ENCODE results near the gene TMCC3.
A peak's percentile ranks its signal among the peaks of the same experiment; 100 is the strongest.

TMCC3 gene

DNA sequence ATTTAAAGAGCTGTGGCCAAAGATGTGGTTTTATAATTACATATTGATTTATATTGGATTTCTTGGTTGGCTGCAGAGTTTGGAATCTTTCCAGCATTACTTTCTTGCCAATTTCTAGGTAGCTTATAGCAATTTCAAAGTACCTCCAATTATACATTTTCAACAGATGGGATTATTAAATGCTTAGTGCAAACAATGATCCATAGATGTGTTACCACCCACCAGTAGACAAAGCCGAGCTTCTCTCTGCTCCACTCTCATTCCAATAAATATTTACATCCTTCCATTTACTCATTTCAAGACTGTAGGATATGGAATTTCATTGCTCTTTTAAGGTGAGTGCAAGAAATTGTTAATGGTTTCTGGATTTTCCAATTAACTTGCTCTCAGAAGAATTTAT is 21.6 kb upstream of the TMCC3 start:
- no peak for DNase-seq

DNA sequence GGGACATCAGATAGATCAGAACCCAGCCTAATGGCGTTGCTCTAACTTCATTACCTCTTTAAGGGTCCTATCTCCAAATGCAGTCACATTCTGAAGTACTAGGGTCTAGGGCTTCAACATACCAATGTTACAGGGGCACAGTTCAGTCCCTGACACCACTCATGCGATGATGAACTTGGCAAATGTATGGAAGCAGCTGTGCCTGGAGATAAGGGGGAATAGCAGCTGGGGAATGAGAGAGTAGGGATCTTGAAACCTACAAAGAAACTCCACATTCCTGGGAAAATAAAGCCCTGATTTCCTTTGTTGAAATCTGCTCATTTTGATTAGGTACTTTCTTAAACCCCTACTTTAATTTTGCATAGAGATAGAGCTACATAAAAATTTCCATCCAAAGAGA is 20.5 kb upstream of the TMCC3 start:
- DNase-seq, result no peak

DNA sequence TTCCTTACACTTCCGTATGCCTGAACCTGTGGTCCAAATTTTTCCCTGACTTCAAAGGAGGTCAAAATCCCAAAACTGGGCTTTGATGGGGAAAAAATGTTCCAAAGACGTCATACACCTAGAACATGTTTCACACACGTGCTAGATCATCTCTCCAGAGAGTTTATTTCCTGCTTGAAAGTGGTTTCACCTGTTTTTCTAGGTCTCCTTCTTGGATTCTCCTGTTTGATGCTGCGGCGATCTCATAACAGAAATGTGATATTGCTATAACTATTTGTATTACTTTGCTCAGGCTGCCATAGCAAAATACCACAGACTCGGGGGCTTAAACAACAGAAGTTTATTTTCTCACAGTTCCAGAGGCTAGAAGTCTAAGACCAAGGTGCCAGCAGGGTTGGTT is 19.7 kb upstream of the TMCC3 start:
- no peak for DNase-seq

DNA sequence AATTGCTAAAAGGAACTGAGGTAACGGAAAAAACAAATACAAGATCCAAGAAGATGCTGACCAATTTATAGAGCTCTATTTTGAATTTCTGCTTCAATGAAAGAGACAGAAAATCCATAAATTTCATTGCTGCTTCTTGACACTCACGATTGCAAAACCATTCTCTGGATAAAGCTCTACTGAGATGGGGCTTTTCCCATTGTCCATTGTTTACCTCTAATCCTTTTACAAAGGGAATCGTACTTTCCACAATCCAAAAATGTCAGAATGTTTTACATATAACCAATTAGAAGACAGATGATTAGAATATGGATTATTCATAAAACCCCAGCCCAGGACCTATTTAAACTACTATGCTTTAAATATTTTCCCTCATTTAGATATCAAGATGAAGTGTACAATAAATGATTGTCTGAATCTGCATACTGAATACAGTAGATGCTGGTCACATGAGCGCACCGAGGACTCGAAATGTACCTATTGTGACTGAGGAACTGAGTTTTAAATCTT is 16.7 kb upstream of the TMCC3 start:
- no peak for DNase-seq

DNA sequence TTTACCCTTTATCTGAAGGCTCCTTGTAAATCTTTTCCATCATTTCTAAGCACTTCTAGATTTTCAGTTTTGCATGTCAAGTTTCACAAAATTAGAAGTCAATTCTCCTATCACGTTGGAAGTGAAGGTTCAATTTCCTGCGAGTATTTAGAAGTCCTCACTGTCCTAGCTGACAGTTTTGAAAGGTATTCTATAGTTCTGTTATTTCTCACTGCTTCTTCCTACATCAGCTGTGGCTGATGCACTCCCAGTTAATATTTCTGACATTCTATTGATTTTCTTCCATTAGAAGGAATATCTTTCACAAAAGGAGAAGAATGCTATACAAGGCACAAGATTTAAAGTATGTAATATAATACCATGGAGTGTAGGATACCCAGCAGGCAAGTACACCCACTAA is 15.8 kb upstream of the TMCC3 start:
- no peak for DNase-seq

DNA sequence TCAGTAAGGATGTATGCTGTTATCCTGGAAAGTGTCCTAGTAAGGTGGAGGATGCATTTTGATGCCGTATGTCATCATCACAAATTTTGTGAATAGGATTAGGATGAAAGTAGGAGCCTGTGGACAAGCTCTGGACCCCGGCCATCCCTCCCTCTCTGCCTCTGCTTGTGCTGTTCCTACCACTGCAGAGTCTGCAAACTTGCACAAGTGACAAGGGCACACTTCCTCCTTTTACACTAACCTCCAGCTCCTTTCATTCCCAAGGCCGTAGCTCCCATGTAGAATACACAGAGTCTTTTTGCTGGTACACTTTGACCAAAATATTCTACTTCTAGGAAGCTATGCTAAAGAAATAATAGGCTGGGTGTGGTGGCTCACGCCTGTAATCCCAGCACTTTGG is 13.3 kb upstream of the TMCC3 start:
- no peak for DNase-seq

DNA sequence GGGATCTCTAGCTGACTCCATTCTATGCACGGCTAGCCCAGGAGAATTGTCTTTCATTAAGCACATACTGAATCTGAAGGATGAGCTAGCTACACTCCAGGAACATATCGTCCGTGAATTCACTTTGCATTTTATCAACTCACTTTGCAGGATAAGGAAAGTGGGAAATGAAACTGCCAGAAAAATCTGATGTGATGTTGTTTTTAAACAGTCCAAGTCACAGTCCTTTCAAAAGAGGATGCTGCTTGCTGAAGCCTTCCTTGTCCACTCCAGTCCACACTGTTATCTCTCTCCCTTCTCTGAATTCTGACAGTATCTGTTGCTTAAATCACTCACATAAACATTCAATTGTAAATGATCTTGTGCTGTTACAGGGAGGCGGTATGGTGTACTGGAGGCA is 12.7 kb upstream of the TMCC3 start:
- DNase-seq, result no peak

DNA sequence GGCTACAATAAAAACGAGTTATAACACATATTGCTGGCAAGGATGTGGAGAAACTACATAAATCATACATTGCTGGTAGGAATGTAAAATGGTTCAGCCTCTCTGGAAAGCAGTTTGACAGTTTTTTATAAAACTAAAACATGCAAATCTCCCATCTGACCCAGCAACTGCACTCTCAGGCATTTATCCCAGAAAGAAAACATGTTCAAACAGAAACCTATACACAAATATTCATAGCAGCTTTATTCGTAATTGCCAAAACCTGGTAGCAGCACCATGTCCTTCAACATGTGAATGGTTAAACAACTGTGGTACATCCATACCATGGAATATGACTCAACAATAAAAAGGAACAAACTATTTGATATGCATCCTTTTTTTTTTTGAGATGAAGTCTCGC is 10.1 kb upstream of the TMCC3 start:
- no peak for DNase-seq

DNA sequence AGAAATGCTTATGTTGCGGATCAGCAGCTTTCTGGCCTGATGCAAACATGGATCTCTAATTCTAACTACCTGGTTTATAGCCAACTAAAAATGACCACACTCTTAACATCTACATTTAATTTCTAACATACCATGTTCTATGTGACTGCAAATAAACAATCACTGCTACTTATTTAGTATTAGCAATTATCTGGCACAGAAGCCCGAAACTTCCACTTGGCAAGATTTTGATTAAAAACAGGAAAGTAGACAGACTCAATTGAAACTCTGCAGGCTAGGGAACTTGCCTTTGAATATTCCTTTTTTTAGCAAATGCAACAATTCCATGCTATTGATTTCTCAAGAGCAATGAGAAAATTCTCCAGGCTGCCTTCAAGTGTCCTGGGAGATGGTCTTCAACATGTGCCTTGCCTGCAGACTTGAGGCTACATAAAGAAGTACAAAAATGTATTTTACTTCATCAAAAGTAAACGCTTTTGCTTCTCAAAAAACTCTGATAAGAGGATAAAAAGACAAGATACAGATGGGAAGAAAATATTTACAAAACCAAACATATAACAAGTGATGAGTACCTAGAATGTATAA is 9.1 kb upstream of the TMCC3 start:
- DNase-seq, result peak; percentile 16

DNA sequence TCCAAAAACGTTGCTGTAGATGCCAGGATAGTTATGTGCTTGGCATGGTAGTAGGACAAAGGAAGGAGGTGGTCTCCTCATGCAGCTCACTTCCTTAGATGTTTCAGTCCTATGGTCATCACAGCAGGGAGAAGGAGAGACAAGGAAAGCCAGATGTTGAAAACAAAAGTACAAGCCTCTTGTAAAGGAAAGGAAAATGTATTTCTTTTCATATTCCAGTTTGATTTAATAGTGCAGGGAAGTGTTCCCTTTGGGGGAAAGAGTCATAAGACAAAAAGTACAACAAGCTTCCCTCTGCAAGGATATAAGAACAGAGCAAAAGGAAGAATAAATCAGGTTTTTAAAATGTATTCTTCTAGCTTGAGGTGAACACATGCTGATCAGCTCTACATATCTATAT is 8.6 kb upstream of the TMCC3 start:
- DNase-seq, result no peak

DNA sequence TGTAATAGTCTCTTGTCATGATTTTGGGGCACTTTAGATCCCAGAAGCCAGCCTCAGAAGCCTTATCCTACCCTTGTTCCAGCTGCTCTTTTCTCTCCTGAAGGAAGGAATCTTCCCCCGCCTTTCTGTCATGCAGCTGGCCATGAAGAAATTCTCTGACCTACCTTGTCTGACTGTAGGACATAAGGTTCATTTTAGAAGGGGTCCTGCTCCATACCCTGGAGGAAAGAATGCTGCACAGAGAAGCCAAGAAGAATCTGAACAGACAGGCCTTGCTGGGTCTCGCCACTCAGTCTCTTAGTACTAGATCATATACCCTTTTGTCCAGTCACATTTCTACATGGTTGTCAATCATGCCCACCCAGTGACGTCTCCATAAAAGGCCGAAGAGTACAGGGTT is 6.2 kb upstream of the TMCC3 start:
- no peak for DNase-seq

DNA sequence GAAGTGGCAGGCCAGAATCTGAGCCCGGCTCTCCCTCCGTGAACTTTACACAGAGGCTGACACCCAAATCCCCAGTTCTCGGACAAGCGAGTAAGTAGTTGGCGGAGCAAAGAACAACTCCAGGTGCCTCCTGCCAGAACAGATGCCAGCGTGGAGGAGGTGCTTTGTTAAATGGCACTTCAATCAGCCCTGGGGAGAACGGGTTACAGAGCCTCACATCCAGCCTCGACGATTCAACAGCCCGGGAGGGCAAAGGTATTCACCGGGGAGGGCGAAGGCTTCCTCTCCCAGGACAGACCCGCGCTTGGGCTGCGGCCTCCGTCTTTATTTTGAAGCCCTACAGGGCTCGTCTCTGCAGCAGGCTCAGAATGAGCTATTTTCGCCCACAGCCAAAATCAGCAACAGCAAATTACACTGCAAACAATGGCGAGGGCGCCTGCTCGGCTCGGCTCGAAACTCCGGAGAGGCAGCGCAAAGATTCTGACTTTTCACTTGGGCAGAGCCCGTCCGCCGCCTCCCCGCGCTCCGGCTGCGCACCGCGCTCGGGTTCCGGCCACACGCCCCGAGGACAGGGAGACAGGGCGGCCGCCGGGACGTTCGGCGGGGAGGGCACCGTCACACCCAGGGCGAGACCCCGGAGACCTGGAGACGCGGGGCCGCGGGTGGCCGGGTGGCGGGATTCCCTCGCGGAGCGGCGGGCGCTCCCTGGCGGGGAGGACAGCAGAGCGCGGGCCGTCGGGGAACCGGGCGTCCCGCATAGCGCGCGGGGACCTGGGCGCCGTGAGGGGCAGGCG is 811 bp downstream of the TMCC3 start:
- peak; percentile 64 for DNase-seq

DNA sequence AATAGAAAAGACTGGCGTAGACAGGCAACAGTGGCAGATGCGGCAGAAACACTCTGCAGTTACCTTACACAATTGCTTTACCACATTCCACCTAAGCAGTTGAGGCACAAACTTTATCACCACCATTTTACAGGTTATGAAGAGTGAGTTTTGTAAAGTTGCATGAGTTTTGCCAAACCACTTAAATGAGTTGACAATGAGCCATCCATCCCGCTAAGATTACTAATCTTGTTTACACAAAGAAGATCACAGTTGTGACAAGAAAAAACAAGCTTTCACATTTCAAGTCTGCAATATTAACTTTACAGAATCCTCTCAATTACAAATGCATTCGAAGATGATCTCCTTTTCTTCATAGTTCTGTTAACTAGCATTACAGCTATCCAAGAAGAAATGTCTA is 1.8 kb downstream of the TMCC3 start:
- no peak for DNase-seq

DNA sequence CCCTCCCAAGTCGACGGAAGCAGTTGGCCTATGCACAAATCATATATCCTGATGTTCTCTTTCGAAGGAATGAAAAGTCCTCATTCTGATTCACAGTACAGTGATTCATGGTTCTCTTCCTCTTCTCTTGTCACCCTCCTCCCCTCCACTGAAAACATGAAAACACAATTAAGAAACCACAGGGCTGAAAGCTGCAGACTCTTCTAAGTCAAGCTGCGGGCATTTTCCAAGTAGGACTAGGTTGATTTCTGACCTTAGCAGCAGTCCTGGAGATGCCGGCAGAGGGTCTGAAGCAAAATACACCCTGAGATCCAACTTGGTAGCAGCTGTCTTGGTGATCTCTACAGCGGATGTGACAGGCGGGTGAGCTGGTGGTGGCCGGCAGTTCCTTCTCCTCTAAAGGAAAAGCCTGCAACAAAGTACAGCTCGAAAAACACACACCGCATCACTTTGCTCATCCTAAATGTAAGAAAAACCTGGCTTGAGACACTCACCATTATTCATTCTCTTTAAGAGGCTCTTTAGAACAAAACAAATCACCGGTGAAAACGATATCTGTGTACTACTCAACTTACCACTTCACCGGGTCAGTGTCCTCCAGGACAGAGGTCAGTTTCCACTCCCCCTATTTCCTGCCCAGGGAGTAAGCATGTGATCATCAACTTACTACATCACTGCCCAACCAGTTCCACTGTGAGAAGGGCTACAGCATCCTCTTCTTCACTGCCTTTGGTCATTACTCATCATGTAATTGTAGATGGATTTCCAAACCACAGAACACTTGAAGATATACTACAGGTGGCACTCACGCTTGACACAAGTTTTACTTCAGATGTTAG is 6.0 kb downstream of the TMCC3 start:
- DNase-seq, result peak; percentile 22

DNA sequence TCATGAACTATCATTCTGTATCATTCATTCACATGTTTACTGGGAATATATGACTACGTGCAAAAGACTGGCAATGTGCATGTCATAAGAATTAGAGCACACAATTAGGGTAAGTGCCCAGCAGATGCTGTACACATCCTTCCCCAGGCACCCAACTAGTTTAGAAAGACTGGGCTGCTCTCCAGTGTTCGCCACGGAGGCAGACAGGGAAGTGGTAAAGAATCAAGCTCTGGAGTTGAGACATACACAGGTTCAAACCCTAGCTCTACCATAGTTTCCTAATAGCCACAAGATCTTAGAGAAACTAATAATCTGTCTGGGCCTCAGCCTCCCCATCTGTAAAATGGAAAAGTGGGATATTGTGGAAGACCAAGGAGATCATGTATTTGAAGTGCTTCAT is 6.8 kb downstream of the TMCC3 start:
- no peak for DNase-seq

DNA sequence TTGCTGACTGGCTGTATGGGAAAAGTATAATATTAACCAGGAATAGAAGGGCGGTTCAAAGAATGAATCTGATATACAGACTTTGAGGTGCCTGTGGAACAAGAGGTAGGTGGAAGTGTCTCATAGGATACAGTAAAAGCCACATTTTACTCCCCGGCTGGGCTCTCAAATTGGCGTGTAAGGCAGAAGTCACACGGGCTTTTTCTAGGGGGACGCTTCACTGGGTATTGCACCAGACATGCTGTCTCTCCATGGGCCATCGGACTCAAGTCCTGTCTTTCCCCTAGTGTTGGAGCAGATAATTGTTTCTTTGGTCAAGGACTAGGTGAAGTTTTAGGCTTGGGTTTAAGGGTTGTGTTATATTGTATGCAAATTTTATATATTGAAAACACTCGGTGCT is 9.1 kb downstream of the TMCC3 start:
- DNase-seq, result no peak

DNA sequence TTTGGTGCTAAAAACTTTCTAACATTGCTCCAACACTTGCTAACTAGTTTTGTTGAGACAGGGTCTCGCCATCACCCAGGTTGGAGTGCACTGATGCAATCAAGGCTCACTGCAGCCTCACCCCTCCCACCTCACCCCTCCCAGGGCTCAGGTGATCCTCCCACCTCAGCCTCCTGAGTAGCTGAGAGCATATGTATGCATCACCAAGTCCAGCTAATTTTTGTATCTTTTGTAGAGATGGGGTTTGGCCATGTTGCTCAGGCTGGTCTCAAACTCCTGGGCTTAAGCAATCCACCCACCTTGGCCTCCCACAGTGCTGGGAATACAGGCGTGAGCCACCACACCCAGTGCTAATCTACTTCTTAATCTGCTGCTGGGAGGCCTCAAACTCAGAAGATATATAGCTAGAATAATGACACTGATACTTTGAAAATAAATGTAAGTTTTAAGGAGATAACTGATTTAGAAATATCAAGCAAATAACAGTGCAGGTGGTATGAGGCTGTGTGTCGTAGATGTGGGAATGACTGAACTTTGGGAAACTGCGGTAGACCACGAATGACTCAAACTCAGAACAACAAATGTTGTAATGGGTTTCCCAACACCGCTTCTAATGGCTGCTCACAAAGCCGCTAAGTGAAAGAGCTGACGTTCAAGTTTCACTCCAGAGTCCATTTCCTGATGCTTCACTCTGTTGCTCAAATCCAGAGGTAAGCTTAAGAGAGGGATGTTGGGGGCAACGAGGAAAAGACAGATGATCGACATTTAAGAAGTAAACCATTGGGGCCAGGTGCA is 10.0 kb downstream of the TMCC3 start:
- DNase-seq, result no peak

DNA sequence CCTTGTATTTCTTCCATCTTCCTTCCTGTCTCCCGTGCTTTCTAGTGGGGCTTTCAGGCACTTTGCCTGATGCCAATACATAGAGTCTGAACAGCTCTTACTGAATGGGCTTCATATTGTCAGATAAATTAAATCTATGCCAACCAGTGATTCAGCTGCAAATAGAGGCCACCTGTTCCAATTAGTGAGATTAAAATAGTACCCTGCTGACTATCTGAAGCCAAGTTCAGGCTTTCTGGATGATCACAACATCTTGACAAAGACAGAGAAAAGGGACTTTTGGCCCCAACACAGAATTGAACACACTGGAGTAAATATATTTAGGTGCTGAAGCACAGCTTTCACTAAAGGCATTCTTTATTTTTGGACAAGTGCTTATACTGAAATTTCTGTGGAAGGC is 11.8 kb downstream of the TMCC3 start:
- no peak for DNase-seq

DNA sequence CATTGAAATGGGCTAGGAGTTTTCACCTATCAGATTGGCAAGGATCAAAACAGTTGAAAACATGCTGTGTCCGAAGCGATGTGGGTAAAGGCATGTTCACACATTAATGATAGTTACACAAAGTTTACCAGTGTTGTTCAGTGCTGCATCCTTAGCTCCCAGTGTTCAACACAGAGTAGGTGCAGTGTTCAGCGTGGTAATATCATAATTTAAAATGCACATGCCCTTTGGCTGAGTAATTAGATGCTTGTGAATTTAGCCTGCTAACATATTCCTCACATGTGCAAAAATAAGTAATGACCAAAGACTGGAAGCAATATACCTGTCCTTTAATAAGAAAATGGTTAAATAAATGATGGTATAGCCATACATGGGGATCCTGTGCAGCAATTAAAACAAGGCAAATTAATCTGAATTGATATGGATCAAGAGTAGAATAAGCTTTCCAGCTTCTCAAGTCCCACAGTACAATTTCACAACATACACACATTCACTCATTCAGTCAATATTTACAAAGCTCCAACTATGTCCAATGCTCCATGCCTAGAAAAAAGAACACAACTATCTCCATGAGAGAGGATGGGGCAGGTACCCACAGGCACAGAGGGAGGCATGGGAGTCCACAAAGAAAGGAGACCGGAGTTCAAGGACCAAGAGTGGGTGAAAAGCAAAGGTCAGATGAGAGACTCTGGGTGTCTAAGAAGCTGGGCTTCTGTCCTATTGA is 12.8 kb downstream of the TMCC3 start:
- DNase-seq, result no peak

DNA sequence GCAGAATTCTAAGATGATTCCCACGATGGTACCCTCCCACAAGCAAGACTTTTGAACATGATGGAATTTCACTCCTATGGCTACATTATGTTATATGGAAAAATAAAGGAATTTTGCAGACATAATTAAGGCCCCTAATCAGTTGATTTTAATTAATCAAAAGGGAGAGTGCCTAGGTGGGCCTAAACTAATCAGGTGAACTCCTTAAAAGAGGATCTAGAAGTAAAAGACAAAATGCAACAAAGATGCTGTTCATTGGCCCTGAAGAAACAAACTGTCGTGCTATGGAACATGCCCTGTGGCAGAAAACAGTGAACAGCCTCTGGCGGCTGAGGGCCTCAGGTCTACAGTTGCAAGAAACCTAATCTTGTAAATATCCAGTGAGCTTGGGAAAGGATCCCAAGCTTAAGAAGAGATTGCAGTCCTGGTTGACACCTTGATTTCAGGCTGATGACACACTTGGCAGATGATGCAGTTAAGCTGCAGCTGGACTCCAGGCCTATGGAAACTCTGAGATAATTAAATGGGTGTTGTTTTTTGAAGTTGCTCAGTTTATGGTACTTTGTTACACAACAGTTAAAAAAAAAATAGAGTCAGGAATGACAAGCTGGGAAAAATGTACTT is 13.8 kb downstream of the TMCC3 start:
- no peak for DNase-seq

DNA sequence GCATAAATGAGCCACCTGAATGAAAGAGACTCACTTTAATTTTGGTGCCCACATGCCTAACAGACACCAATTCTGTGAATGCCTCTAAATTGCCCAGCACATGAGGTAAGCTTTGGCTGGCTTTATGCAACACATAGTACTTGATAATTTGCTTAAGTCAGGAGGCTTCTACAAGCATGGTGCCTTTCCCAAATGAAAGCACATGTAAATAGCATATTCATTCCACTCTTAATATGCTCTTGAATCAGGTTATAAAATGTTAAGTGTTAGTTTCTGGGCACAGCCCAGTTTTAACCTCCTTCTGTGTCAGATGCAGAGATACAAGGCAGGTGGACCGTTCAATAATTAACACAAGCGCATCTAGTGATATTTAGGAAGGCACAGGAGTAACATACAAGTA is 15.6 kb downstream of the TMCC3 start:
- DNase-seq, result no peak

DNA sequence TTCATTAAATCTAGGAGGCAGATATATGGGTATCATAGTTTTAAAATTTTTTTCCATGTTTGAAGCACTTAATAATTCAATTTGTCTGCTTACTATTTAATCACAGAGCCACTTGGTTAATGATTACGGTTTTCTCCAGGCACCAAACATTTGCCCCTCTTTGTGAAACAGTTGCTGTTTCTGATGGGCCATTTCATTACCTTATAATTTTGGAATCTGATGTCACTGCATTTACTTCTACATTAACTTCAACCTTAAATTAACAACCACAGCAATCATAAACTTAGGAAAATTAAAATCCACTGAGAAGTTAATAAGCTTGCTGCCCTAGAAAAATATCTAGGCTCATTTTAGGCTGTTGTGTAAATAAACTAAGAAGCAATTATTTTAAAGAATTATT is 17.0 kb downstream of the TMCC3 start:
- no peak for DNase-seq
